ENCODE measurements around the gene CUL7. TPM values are rescaled to one million over a fixed set of nuclear protein-coding genes. Genes with fewer than 3 reads are reported as not detected.

The CUL7 gene
- total and polyA plus RNA-seq, 9 of the 15 experiments (the other 6 are each of a cell fraction or from before 2014, with no cell fraction given): 0.44 to 20.1 (median 8.6) TPM

DNA sequence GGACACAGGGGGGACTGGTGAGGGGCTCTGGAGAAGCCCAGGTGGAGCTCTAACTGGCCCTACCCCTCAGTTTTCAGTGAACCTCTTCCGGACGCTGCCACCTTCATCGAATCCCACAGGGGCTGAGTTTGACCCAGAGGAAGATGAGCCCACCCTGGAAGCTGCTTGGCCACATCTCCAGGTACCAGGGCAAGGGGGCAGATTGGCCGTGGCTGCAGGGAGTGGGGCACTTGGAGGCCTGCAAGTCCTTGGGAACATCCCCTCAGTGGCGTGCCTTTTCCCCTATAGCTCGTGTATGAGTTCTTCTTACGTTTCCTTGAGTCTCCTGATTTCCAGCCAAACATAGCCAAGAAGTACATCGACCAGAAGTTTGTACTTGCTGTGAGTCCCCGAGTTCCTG, 46.5 kb downstream of the CUL7 start:
- ChIA-PET CTCF (ENCODE audit: low intra/inter-chr PET ratio) (no interaction called here), POLR2A (interaction anchor here (0.5 to 2.3 kb wide), 5 partner anchors 23 to 348 kb away, joined by 3 to 5 read pairs (median 5); partner anchors contain the start of genes CUL7 and PPP2R5D)
- no TSS peak for BruUV-seq (replicated peaks)
- no peak for ATAC-seq
- H3K9ac ChIP-seq (ENCODE audit: insufficient read depth in 1 of 2, low read depth in 2 of 2, low read length in 2 of 2): peak overlapping the region in 1 of 2 experiments; percentile 54; a peak in 2 of 4 replicates
- H3K27ac ChIP-seq (ENCODE audit: extremely low read depth, low read depth, low read length): no peak overlapping the region
- WGBS (ENCODE audit: insufficient coverage, low coverage, missing lambda C conversion rate): 82% methylated on average over 9 of the region's 9 CpGs
- intact Hi-C loops (cut with micrococcal nuclease): no loop called here
- no peak for DNase-seq (ENCODE audit: extremely low read depth in 1 of 4, low spot score in 3 of 4)
- TF ChIP-seq GATA2 (CRISPR knock-in tag; IDR thresholded peaks at IDR 0.05) (no peak), NFXL1 (CRISPR knock-in tag; IDR thresholded peaks at IDR 0.05) (no peak), TAF1 (IDR thresholded peaks at IDR 0.05; ENCODE audit: control insufficient read depth, extremely low read depth, insufficient read depth, low read length, severe bottlenecking) (no peak), EP400 (IDR thresholded peaks at IDR 0.05) (no peak), CBFA2T3 (IDR thresholded peaks at IDR 0.05) (no peak), MAFK (IDR thresholded peaks at IDR 0.05; ENCODE audit: low read length) (no peak)
- TF ChIP-seq, protein P1, sequence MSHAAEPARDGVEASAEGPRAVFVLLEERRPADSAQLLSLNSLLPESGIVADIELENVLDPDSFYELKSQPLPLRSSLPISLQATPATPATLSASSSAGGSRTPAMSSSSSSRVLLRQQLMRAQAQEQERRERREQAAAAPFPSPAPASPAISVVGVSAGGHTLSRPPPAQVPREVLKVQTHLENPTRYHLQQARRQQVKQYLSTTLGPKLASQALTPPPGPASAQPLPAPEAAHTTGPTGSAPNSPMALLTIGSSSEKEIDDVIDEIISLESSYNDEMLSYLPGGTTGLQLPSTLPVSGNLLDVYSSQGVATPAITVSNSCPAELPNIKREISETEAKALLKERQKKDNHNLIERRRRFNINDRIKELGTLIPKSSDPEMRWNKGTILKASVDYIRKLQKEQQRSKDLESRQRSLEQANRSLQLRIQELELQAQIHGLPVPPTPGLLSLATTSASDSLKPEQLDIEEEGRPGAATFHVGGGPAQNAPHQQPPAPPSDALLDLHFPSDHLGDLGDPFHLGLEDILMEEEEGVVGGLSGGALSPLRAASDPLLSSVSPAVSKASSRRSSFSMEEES (CRISPR knock-in tag; IDR thresholded peaks at IDR 0.05): no peak
- TF ChIP-seq, protein P2, sequence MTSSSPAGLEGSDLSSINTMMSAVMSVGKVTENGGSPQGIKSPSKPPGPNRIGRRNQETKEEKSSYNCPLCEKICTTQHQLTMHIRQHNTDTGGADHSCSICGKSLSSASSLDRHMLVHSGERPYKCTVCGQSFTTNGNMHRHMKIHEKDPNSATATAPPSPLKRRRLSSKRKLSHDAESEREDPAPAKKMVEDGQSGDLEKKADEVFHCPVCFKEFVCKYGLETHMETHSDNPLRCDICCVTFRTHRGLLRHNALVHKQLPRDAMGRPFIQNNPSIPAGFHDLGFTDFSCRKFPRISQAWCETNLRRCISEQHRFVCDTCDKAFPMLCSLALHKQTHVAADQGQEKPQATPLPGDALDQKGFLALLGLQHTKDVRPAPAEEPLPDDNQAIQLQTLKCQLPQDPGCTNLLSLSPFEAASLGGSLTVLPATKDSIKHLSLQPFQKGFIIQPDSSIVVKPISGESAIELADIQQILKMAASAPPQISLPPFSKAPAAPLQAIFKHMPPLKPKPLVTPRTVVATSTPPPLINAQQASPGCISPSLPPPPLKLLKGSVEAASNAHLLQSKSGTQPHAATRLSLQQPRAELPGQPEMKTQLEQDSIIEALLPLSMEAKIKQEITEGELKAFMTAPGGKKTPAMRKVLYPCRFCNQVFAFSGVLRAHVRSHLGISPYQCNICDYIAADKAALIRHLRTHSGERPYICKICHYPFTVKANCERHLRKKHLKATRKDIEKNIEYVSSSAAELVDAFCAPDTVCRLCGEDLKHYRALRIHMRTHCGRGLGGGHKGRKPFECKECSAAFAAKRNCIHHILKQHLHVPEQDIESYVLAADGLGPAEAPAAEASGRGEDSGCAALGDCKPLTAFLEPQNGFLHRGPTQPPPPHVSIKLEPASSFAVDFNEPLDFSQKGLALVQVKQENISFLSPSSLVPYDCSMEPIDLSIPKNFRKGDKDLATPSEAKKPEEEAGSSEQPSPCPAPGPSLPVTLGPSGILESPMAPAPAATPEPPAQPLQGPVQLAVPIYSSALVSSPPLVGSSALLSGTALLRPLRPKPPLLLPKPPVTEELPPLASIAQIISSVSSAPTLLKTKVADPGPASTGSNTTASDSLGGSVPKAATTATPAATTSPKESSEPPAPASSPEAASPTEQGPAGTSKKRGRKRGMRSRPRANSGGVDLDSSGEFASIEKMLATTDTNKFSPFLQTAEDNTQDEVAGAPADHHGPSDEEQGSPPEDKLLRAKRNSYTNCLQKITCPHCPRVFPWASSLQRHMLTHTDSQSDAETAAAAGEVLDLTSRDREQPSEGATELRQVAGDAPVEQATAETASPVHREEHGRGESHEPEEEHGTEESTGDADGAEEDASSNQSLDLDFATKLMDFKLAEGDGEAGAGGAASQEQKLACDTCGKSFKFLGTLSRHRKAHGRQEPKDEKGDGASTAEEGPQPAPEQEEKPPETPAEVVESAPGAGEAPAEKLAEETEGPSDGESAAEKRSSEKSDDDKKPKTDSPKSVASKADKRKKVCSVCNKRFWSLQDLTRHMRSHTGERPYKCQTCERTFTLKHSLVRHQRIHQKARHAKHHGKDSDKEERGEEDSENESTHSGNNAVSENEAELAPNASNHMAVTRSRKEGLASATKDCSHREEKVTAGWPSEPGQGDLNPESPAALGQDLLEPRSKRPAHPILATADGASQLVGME (CRISPR knock-in tag; IDR thresholded peaks at IDR 0.05): no peak
- TF ChIP-seq, protein P3, sequence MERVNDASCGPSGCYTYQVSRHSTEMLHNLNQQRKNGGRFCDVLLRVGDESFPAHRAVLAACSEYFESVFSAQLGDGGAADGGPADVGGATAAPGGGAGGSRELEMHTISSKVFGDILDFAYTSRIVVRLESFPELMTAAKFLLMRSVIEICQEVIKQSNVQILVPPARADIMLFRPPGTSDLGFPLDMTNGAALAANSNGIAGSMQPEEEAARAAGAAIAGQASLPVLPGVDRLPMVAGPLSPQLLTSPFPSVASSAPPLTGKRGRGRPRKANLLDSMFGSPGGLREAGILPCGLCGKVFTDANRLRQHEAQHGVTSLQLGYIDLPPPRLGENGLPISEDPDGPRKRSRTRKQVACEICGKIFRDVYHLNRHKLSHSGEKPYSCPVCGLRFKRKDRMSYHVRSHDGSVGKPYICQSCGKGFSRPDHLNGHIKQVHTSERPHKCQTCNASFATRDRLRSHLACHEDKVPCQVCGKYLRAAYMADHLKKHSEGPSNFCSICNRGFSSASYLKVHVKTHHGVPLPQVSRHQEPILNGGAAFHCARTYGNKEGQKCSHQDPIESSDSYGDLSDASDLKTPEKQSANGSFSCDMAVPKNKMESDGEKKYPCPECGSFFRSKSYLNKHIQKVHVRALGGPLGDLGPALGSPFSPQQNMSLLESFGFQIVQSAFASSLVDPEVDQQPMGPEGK (CRISPR knock-in tag; IDR thresholded peaks at IDR 0.05; ENCODE audit: borderline replicate concordance): no peak
- no peak overlapping the region for H3K4me3 ChIP-seq
- no peak overlapping the region for H3K4me2 ChIP-seq (ENCODE audit: insufficient read depth, low read length)
- H3K9me3 ChIP-seq (replicated peaks; ENCODE audit: control insufficient read depth, insufficient read depth, low read depth, low read length): no peaks in the 10 kb centered on the region
- H3K79me2 ChIP-seq (ENCODE audit: control insufficient read depth, insufficient read depth, low read length): peaks cover 2% of the 10 kb centered on the region; the same call in 2 of the 3 replicates
- no peaks in the 10 kb centered on the region for H4K20me1 ChIP-seq (replicated peaks; ENCODE audit: control insufficient read depth, insufficient read depth, low read length)
- H3K27me3 ChIP-seq (ENCODE audit: control insufficient read depth in 2 of 2, insufficient read depth in 2 of 2, low read length in 2 of 2): no peaks in the 10 kb centered on the region
- no peak for FAIRE-seq
- in situ Hi-C loops (cut with MboI): no loop called here
- no peak overlapping the region for H2AFZ ChIP-seq (ENCODE audit: low read depth, low read length)
- no peaks in the 10 kb centered on the region for H3K9me1 ChIP-seq (ENCODE audit: control insufficient read depth, insufficient read depth, low read length)
- peaks cover under 1 to 4% of the 10 kb centered on the region in 2 experiments; a peak in 2 of 5 replicates for H3K4me1 ChIP-seq (replicated peaks in 1 of 2; ENCODE audit: control insufficient read depth in 2 of 2, insufficient read depth in 2 of 2, low read length in 2 of 2)
- peaks cover 63% of the 10 kb centered on the region for H3K36me3 ChIP-seq (ENCODE audit: control insufficient read depth, insufficient read depth, low read length)
